Motor neuron (in vitro differentiated cells): ENCODE measurements around the gene IL17A. TPM values are rescaled to one million over a fixed set of nuclear protein-coding genes. Genes with fewer than 3 reads are reported as not detected.
A peak's percentile ranks its signal among the peaks of the same experiment; 100 is the strongest.

Source experiments
- ATAC-seq, 8 experiments: fragments of 200-7000 bp; cut with Tn5 transposase; replicated peaks in 6 of 8; 2 replicates each; pipeline ENCODE4 v1.8.0; 2021; ENCODE audit warnings: mild to moderate bottlenecking in 8 of 8, moderate library complexity in 8 of 8
- H3K27ac ChIP-seq, 2 donors: fragments of 250-450 bp; sonication (Bioruptor Pico); 2 replicates each; pipeline ENCODE4 v1.9.0; 2021; ENCODE audit warnings: antibody characterized with exemption in 2 of 2, mild to moderate bottlenecking in 2 of 2, moderate library complexity in 1 of 2
- H3K4me1 ChIP-seq, 2 donors: fragments of 250-450 bp; sonication (Bioruptor Pico); replicated peaks in 1 of 2; 2 replicates each; pipeline ENCODE4 v1.6.1; 2021; ENCODE audit warnings: antibody characterized with exemption in 2 of 2, mild to moderate bottlenecking in 2 of 2, moderate library complexity in 1 of 2
- H3K4me3 ChIP-seq, 5 donors: fragments of 250-450 bp; sonication (Bioruptor Pico); 2 replicates each; pipeline ENCODE4 v1.9.0; 2021; ENCODE audit warnings: antibody characterized with exemption in 5 of 5, mild to moderate bottlenecking in 5 of 5, moderate library complexity in 4 of 5
- WGBS, 10 experiments: fragments of 450-650 bp; shearing (Covaris generic); methylation state at CpG; one replicate each; pipeline ENCODE4 v1.0.0; 2022; 5-methylcytosine and 5-hydroxymethylcytosine counted together
- in situ Hi-C, 9 experiments: fragments of 400-800 bp; cut with MboI; loops; one replicate each; pipeline ENCODE4 v1.15.0; 2021; ENCODE audit warnings: low sequenced_read_pairs in 9 of 9, low pct_unique_long_range_greater_than_20kb in 2 of 9; ENCODE audit not compliant: unreplicated experiment in 9 of 9
- total RNA-seq, 8 experiments: library from RNA; unstranded; fragments of 300-600 nt; gene quantifications; 2 replicates each; pipeline versions ENCODE4 v1.2.3 to v1.2.4, GENCODE V29; 2022

The IL17A gene
- total RNA-seq, 8 experiments from 2014 or later: not detected

DNA sequence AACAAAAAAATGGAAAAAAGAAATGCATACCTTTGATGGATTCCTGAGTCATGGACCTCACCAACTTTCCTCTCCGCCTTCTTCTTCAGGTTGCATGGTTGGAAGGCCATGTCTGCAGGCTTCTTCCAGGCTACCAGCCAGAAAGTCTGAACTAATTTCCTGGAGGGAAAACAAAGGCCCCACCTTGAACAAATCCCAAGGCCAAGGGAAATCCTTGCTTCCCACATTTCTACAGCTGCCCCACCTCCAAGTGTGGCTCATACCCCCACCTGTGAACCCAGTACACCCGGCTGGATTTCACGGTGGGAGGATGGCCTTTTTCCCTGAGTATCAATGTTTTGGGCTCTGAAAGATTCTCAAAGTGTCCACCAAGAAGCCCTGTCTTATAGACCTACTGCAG, 22.4 kb downstream of the IL17A start:
- Histone ChIP-seq H3K27ac (no peak overlapping the region), H3K4me1 (no peaks in the 10 kb centered on the region), H3K4me3 (no peak overlapping the region)
- WGBS, 10 experiments: 20 to 100% (median 88%) methylated on average over 1 to 3 of the region's 3 CpGs; no CpG with 5 or more reads in 1 of the 10 experiments
- in situ Hi-C loops: no loop called here
- ATAC-seq: peak in 1 of 8 experiments; percentile 24

DNA sequence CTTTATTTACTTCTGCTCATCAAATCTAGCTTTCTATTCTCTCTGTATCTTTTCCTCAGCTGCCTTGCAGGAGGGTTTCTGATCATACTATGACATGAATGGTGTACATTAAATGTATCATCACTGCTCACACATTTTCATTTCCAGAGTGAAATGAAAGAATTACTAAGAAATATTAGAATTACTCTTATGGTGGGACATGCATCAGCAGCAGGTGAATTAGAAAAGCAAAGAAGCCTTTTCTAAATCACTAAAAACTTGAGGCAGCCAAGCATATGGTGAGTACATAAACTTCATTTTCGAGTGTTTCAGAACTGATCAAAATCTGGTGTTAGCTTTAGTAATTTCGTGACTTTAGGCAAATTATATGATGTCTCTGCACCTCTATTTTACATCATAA, 23.6 kb downstream of the IL17A start:
- ATAC-seq: no peak
- Histone ChIP-seq H3K27ac (no peak overlapping the region), H3K4me1 (no peaks in the 10 kb centered on the region), H3K4me3 (no peak overlapping the region)
- WGBS, 10 experiments: 0 to 55% (median 28%) methylated on average over 1 to 2 of the region's 2 CpGs; no CpG with 5 or more reads in 1 of the 10 experiments
- in situ Hi-C loops: no loop called here

DNA sequence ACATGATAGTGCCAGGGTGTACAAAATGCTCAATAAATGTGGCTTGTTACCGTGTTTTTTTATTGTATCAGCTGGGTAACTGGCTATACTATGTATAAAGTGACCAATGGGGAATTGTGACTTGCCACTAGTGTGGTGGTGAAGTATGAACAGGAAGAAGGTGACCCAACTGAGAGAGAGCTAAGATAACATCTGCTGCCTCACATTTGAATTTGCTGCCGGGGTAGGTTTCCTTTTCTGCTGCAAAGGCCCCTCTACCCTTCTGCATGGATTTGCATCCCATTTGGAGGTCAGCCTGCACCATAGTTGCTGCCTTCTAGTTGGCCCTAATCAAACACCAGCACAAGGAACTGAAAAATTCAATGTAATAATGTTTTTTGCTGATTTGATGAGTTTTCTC, 24.1 kb downstream of the IL17A start:
- no peak for ATAC-seq
- in situ Hi-C loops: no loop called here
- Histone ChIP-seq H3K27ac (no peak overlapping the region), H3K4me3 (no peak overlapping the region), H3K4me1 (no peaks in the 10 kb centered on the region)
- 0 to 88% (median 69%) methylated on average over 1 to 2 of the region's 2 CpGs; no CpG with 5 or more reads in 2 of the 10 experiments for WGBS, 10 experiments

DNA sequence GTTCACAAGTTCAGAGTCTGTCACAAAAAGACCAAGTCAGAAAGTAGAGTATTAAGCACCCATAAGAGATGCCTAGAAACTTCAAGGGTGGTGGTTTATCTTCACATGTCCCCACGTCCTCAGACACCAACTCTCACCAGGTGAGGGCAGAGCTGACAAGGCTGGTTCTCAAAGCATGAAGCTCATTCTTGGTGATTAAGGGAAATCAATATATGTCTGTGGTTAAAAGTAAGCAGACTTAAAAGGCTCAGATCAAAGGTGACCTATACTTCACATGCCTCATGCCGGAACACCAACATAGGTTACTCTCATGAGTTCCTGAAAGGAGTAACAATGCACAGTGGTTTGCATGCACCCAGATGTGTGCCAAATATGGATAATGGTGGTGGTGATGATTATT, 27.0 kb downstream of the IL17A start:
- Histone ChIP-seq H3K4me1 (no peaks in the 10 kb centered on the region), H3K27ac (no peak overlapping the region), H3K4me3 (no peak overlapping the region)
- no peak for ATAC-seq
- in situ Hi-C loops: no loop called here
- 0% methylated on average over 1 of the region's 2 CpGs; no CpG with 5 or more reads in 9 of the 10 experiments for WGBS, 10 experiments

DNA sequence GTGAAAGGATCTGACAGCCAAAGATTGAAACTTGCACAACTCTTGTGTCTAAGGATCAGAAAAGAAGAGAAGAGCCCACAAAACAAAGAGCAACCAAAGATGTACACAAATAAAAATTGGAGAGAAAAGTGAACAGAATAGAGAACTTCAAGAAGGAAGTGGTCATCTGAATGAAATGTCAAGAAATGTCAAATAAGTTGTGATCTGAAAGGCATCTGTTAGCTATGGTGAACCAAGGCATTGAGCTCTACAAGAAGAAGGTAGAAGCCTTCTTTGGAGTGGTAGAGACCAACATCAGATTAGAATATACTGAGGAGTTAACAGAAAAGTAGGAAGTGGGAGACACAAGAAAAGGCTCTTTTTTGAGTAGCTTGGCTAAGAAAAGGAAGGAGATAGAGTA, 29.6 kb downstream of the IL17A start:
- in situ Hi-C loops: no loop called here
- ATAC-seq: no peak
- H3K27ac ChIP-seq: no peak overlapping the region
- H3K4me3 ChIP-seq: no peak overlapping the region
- no peaks in the 10 kb centered on the region for H3K4me1 ChIP-seq

DNA sequence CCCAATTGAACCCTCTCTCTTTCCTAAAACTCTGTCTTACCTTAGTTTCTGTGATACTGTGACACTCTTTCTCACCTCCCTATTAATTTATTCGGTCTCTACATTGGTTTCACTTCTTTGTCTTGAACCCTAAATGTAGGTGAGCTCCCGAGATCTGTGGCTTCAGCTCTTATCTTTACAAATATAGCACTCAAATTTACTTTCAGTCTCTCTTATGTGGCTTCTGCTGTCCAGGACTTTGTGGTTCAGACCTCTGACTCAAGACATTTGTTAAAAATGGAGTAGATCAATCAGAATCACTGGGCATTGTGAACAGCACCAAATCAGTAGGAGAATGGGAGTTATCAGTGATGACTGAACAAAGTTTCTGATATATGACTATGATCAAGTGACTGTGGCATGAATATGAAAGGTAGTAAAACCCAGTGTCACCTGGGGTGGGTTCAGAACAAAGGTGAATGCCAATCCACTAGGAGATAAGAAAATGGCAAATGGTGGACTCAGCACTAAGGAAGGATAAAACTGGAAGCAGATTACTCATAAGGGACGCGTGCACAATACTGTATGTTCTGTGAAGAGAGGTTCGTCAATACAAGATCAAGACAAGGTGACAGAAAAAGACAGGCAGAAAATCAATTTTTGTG, 30.9 kb downstream of the IL17A start:
- WGBS, 10 experiments: 7 to 100% (median 67%) methylated on average over 1 to 5 of the region's 5 CpGs
- in situ Hi-C loops: no loop called here
- ATAC-seq: no peak

DNA sequence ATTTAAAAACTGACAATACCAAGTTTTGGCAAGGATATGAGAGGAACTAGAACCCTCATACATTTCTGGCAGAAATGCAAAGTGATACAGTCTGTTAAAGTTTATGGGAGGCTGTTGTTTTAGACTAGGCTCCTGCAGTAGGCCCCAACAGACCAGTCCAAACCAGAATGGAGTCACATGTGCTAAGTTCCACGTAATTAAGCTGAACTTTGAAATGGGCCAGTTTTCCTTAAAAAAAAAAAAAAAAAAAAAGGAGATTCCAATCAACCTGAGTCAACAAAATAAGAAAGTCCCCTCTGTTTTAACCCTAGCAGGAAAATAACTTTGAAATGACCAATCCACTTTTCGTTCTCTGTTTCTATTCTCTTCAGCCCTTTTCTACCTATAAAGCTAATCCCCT, 31.6 kb downstream of the IL17A start:
- ATAC-seq: no peak
- in situ Hi-C loops: no loop called here
- WGBS, 10 experiments: 0 to 100% (median 61%) methylated on average over 1 to 2 of the region's 2 CpGs

More for the DNA sequence above, 30.9 kb downstream of the IL17A start:
- no peaks in the 10 kb centered on the region for H3K4me1 ChIP-seq
- H3K4me3 ChIP-seq: no peak overlapping the region
- H3K27ac ChIP-seq: no peak overlapping the region

DNA sequence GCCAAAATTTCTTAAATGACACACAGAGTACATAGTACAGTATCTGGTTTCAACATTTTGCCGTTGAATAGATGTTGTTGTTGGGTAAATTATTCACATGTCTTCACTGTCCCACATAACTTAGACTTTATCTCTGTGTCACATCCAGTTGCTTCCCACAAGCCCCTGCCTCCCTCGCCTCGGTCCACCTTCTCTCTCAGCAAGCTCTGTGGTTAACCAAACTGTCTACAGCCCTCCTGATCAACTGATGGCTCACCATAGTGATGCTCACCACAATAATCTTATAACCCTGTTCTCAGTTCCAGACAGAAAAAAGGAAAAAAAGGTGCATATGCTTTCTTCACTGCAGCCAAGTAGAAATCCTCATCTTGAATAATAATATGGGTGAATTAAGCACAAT, 35.1 kb downstream of the IL17A start:
- Histone ChIP-seq H3K27ac (no peak overlapping the region), H3K4me3 (no peak overlapping the region), H3K4me1 (no peaks in the 10 kb centered on the region)
- in situ Hi-C loops: no loop called here
- WGBS, 10 experiments: 0 to 88% (median 58%) methylated on average over 1 to 3 of the region's 3 CpGs
- no peak for ATAC-seq

More for the DNA sequence above, 31.6 kb downstream of the IL17A start:
- H3K27ac ChIP-seq: no peak overlapping the region
- no peaks in the 10 kb centered on the region for H3K4me1 ChIP-seq
- H3K4me3 ChIP-seq: no peak overlapping the region

DNA sequence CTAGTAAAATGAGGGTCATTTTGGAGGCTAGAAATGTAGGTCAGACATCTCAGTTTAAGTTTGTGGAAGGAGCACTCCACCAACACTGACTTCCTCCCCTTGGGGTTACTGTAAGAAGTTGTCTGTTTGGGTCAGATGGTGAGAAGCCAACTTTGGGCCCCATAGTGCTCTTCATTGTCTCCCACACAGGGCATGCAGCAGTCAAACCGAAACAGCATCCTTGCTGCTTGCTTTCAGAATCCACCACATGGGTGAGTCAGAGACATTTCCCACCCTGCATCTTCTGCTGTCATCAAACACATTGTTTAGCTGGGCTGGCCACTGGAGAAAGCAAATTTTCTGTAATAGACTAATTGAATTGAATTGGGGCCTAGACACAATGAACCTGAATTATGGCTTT, 41.3 kb downstream of the IL17A start:
- Histone ChIP-seq H3K4me3 (no peak overlapping the region), H3K4me1 (no peaks in the 10 kb centered on the region), H3K27ac (no peak overlapping the region)
- peak in 2 of 8 experiments; percentile 66 to 67 for ATAC-seq
- WGBS, 10 experiments: 0 to 86% (median 50%) methylated on average over 1 of the region's 1 CpG; no CpG with 5 or more reads in 4 of the 10 experiments
- in situ Hi-C loops: loop anchor here in 1 of 9 experiments (25.0 kb wide), 1 partner anchor 365 kb away; no protein-coding TSS in a partner anchor

DNA sequence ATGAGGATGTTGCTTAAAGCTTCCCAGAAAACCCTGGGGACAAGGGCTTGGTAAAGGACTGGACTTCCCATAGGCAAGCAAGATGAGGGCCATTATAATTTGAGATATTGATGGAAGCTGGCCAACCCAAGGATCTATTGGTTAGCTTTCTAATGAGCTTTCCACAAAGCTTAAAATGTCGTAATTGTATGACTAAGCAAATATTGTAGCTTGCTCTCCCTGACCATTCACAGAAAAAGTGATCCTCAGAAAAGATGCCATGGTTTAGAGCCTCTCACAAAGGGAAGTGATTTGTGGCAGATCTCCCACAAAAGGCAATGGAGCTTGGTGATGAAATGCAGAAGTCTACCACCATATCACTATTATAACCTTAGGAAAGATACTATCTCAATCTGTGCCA, 44.5 kb downstream of the IL17A start:
- in situ Hi-C loops: loop anchor here in 1 of 9 experiments (10.0 to 25.0 kb wide), 2 partner anchors 66 to 368 kb away; no protein-coding TSS in a partner anchor
- no peak overlapping the region for H3K27ac ChIP-seq
- no peaks in the 10 kb centered on the region for H3K4me1 ChIP-seq
- 0 to 86% (median 63%) methylated on average over 1 of the region's 1 CpG; no CpG with 5 or more reads in 4 of the 10 experiments for WGBS, 10 experiments
- no peak overlapping the region for H3K4me3 ChIP-seq
- ATAC-seq: no peak

DNA sequence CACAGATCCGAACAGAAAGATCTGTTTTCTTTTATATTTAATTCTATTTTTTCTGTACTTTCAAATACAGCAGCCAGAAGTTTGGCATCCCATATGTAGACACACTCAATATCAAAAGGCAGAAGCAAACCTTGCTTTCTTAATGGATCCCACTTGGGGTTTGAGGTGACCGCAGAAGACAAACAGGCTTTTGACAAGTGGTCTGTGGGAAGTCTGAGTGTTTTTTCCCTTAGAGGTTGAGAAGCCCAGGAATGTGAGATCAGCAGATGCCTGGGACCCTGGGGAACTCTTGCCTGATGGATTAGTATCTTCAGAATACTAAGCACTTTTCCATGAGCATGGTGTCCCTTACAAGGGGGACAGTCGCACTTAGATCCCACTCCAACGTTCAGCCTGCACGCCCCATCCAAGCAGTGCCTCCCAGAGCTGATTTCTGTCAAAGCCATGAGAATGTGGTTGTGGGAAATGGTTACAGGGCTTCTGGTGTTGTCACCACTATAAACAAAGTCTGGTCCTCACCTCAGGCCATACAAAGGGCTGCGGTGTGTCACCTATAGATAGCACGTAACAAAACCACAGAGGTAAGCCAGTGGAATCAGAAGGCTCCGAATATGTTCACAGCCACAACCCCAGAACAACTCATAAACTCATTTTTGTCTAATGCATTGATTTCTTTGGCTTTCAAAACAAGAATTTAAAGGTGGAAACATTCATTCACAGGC, 45.4 kb downstream of the IL17A start:
- in situ Hi-C loops: loop anchor here in 1 of 9 experiments (10.0 to 25.0 kb wide), 2 partner anchors 67 to 369 kb away; no protein-coding TSS in a partner anchor
- H3K27ac ChIP-seq: no peak overlapping the region
- H3K4me1 ChIP-seq: no peaks in the 10 kb centered on the region
- ATAC-seq: no peak
- no peak overlapping the region for H3K4me3 ChIP-seq
- WGBS, 10 experiments: 33 to 97% (median 81%) methylated on average over 1 to 7 of the region's 8 CpGs; no CpG with 5 or more reads in 2 of the 10 experiments

DNA sequence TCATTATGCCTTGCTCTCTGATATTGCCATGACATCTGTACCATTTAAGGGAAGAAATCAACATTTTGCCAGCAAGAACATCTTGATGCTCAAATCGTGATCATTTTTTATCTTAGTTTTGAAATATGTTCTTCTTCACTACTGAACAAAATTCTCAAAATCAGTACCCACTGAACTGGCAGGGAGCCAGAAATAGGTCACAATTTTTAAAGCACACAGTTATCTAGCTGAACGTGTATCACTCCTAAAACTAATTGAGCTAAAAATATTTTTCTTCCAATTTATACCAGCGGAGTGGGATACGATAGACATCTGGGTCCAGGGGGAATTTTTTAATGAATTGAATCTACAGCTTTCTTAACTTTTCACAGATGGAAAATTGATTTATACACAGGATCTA, 46.8 kb downstream of the IL17A start:
- in situ Hi-C loops: loop anchor here in 1 of 9 experiments (10.0 to 25.0 kb wide), 2 partner anchors 68 to 371 kb away; no protein-coding TSS in a partner anchor
- Histone ChIP-seq H3K4me1 (no peaks in the 10 kb centered on the region), H3K27ac (no peak overlapping the region), H3K4me3 (no peak overlapping the region)
- no peak for ATAC-seq
- WGBS, 10 experiments: 8 to 71% (median 56%) methylated on average over 1 to 4 of the region's 4 CpGs

DNA sequence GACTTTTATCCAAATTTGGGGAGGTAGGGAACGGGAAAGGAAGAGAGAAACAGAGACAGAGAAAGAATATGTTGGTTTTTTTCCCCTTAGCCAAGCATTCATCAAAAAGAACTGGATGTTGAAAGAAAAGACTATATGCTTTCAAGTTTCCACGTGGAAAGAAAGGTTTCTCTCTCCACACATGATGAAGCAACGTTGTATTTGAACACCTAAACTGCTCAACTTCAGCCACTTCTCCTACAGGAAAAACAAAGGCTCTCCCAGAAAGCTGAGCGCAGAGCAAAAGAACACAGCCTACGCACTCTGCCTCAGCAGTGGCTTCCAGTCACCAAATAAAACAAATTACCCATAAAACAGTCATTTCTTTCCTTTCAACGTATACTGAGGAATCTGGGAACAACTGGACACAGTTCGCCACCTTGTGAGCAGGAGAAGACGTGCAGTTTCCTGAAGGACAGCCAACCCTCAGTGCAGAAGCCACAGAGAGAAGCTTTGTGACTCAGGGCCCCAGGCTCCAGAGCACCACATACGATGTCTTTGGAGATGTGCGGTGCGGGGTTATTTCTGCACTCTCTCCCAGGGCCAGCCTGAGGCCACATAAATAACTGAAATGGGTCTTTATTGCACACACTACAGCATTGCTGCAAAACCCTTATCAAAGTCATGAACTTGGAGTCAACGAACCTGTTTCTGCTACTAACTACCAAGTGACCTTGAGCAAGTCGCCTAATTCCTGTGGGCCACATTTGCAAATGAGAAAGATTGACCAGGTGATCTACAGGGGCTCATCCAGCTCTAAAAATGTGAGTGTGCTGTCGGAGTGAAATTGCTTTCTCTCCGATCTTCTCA, 48.0 kb downstream of the IL17A start:
- Histone ChIP-seq H3K27ac (no peak overlapping the region), H3K4me3 (no peak overlapping the region), H3K4me1 (no peaks in the 10 kb centered on the region)
- WGBS, 10 experiments: 22 to 87% (median 64%) methylated on average over 3 to 13 of the region's 15 CpGs
- in situ Hi-C loops: loop anchor here in 1 of 9 experiments (10.0 to 25.0 kb wide), 2 partner anchors 69 to 372 kb away; no protein-coding TSS in a partner anchor
- ATAC-seq: peak; percentile 27 to 99 (median 52)
